ENCODE measurements around the gene TOB1. TPM values are rescaled to one million over a fixed set of nuclear protein-coding genes. Genes with fewer than 3 reads are reported as not detected.

The TOB1 gene
- total and polyA plus RNA-seq, 9 of the 15 experiments (the other 6 are each of a cell fraction or from before 2014, with no cell fraction given), result 4.8 to 63.7 (median 13.2) TPM

DNA sequence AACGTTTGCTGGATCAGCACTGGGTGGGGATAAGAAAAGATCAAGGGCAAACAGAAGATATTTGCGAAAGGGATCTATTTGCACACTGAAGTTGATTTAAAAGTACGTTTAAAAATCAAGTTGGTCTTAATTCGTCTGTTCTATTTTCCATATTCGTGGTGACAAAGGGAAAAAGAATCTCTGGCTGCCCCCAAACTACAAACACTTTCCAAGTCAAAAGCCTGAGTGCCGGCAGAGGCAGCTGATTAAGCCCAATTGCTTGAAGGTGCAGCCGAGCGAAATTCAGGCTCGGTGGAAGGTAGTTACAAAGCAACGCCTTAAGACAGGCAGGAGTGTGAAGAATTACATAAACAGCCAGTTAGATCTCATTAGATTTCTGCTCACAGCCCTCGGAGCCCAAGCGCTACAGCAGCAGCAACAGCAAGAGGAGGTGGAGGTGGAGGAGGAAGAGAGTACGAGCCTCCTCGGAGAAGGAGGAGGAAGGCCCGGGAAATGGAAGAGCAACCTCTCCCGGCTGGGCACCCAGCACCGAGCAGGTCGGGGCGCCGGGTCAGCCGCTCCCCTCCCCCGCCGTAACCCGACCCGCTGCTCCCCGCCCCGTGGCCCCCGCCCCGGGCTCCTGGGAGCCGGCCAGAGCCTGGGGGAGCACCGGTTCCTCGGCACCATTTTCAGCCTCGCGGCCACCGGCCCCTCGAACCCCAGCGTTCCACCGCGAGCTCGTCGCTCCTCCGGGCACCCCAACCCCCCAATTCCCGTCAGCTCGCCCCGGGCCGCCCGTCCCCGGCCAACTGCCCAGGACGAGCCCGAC, 890 bp downstream of the TOB1 start (continued):
- TF ChIP-seq MGA (IDR thresholded peaks at IDR 0.05) (no peak), ZBTB11 (CRISPR knock-in tag; IDR thresholded peaks at IDR 0.05) (peak in 1 of 3 experiments; percentile 9; a peak in 2 of 6 replicates), ZFX (CRISPR knock-in tag; IDR thresholded peaks at IDR 0.05) (peak; percentile 69), LARP7 (IDR thresholded peaks at IDR 0.05) (no peak), KDM5B (IDR thresholded peaks at IDR 0.05; ENCODE audit: insufficient replicate concordance, low read depth, low read length) (no peak), DPF2 (IDR thresholded peaks at IDR 0.05) (peak; percentile 37), HDAC1 (IDR thresholded peaks at IDR 0.05) (peak in 1 of 2 experiments; percentile 59; a peak in 1 of 4 replicates), RBM34 (IDR thresholded peaks at IDR 0.05; ENCODE audit: borderline replicate concordance, insufficient read depth, low read length) (no peak)
- TF ChIP-seq, protein P1, sequence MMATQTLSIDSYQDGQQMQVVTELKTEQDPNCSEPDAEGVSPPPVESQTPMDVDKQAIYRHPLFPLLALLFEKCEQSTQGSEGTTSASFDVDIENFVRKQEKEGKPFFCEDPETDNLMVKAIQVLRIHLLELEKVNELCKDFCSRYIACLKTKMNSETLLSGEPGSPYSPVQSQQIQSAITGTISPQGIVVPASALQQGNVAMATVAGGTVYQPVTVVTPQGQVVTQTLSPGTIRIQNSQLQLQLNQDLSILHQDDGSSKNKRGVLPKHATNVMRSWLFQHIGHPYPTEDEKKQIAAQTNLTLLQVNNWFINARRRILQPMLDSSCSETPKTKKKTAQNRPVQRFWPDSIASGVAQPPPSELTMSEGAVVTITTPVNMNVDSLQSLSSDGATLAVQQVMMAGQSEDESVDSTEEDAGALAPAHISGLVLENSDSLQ (IDR thresholded peaks at IDR 0.05), result peak; percentile 51; the same call in 1 of the 2 replicates

Measured in K562 (cell line).